GM18861 (cell line): ENCODE measurements around the gene LSP1.

Source experiments
- ATAC-seq: cut with Tn5 transposase; IDR thresholded peaks from one replicate; pipeline ENCODE4 v1.9.1; 2021; ENCODE audit not compliant: unreplicated experiment

Gene LSP1

DNA sequence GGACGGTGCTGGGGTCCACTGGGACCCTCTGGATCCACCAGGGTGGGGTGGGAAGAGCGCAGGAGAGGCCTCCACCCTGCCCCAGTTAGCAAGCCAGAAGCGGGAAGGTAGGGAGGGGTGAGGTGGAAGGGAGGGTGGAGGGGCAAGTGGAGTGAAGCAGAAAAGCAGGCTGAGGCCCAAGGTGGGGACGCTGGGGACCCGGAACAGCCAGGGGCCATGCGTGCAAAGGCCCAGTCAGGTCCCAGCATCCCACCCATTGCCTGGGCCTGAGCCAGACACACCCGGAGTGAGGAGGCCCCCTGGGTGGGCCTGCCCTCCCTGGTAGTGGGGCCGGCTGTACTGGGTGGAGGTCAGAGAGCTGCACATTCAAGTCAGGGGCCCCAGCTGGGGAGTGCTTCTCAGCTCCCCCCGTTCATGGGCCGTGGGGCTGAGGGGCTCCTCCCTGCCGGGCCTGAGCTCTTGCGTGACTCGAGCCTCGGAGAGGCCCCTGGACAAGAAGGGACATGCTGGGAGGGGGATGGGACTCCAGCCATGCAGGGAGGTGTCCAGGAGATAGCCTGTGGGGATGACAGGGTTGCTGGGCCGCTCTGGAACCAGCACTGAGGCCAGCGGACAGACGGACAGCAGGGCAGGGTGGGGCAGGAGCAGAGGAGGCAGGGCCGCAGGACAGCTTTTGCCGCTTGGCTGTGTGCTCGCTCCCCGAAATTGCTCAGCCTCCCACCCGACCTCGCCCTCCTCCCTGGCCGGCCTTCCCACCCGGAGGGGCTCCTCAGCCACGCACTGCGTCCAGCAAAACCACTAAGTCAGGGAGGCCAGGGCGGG is 74.4 kb downstream of the LSP1 start:
- ATAC-seq, result no peak

DNA sequence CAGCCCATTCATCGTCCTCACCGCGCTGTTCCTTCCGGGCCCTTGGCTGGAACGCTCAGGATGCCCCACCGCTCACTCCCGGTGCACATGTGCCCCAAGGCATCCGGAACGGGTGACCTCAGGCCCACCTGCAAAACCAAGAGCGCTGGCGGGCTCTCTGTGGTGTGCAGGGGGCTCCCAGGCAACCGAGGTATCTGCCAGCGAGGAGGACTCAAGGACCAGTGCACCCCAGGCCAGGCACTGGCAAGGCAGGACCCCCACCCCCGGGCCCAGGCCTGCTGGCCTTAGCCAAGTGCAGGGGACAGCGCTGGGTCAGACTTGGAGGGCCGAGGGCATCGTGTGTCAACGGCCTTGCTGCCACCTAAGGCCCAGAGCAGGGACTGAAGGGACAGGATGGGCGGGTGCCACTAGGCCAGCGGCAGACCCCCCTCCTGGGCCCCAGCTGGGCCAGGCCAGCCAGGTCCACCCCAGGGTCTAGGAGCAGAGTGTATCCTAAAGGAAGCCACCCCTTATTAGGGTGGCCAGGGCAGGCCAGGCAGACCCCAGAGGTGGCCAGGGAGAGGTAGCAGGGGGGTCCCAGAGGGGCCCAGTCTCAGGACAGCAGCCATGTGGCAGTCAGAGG is 75.1 kb downstream of the LSP1 start:
- no peak for ATAC-seq

DNA sequence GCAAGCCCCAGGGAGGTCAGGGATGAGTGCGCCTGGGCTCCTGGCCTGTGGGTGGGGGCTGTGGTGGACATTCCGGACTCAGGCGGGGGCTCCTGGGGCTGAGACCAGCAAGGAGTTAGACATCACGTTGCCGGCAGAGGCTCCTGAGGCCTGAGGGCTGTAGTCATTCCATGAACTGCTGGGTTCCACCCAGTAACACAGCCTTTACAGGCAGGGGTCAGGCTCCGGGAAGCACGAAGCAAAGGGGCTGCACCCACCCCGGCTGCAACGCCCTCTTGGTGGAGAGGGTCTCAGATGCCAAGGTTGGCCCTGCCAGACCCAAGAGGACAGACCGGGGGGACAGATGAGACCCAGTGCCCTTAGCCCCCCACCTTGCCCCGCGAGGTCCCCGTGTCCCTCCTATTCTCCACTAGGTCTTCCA is 75.6 kb downstream of the LSP1 start:
- ATAC-seq, result no peak

DNA sequence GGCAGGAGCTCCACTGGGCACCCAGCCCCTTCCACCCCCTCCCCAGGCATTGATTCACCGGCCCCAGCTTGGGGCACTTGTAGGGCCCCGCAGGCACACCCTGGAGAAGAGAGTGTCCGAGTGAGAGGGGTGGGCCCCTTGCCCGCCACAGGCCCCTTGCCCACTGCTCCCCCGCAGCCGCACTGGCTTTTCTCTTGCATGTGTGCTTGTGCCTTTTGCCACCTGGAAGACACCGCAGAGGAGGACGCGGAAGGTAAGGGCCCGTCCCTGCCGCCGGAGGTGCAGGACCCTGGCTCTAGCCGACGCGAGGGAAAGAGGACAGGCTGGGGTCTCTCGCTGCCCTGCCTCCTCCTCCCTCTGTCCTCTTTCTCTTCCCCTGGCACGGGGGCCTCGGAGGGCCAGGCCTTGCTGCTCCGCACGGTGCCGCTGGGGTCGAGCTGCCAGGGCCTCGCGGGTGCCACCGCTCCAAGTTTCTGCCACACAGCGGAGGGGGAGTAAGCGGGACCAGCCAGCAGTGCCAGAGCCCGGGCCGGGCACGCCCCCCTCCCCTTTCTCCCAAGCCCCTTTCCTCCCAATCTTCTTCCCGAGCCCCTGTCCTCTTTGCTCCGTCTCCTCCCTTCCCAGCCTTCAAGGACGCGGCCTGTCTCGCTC is 76.1 kb downstream of the LSP1 start:
- no peak for ATAC-seq

DNA sequence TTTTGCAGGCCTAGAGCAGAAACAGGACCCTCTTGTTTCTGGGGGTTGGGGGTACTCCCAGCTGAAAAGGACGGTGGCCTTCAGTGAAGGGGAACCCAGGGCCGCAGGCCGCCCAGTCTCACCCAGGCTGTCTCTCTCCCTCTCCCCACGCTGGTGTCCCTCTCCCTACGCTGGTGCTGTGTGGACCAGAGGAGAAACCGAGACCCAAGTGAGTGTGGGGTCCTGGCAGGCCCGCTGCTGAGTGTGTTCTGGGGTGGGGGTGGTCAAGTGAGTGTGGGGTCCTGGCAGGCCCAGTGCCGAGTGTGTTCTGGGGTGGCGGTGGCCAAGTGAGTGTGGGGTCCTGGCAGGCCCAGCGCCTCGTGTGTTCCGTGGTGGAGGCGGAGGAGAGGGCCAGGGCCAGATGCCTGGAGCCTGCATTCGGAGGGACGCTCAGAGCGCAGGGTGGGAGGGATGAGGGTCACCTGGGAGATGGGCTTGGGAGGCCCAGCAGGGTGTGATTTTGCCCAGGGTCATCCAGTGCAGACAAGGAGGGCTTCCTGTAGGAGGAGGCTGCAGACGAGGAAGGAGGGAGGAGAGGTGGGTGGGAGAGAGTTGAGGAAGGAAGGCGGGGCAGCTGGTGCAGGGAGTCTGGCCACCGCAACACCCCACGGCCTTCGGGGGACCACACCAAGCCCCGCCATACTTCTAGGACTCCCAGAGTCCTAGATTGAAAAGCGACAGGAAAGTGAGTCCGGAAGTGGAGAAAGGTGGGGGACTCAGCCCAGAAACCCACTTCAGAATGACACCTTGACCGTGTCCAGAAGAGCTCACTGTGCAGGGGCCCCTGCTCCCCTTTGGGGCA is 77.0 kb downstream of the LSP1 start:
- no peak for ATAC-seq

DNA sequence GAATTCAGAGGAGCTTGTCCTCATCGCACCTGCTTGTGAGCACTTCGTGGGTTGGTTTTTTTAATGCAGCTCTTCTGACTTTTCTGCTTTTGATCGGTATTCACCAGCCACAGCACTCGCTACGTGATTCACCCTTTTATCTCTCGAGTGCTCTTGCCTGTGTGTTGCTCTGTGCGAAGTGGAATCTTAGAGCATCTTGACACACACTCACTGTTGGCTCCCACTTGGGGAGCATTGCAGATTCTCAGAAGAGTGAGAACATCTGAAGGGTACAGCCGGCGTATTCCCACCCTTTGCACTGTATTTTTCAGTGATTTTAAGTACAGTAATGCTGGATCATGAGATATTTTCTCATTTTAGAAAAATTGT is 77.6 kb downstream of the LSP1 start:
- no peak for ATAC-seq

DNA sequence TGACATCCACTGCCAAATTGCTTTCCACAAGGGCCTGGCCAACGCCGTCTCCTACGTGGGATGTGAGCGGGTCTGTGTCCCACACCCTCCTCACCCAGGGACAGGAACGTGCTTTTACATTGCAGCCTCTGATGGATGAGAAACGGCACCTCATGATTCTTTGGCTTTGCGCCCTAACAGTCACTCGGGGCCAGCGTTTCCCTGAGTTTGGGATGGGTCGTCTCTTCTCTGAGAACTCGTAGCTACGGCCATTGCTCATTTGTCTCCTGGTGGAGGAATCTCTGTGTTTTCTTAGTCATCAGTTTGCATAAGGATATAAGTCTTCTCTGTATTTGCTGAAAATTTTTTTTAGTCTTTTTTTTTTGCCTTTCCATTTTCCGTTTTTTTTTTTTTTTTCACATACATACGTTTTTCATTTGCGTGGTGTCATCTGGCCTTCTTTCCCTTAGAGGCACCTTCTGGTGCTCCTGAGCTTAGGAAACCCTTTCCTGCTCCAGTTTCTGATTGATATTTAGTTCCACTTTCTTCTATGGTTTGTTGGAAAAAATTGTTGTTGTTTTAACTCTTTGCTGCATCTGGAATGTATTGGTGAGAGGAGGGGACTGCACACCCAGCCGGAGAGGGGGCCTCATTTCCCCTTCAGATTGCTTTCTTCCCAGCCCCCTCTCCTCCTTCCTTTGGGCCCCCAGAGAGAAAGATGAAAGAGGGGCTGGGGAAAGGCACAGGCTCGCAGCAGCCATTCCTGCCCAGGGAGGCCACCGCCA is 78.6 kb downstream of the LSP1 start:
- no peak for ATAC-seq

DNA sequence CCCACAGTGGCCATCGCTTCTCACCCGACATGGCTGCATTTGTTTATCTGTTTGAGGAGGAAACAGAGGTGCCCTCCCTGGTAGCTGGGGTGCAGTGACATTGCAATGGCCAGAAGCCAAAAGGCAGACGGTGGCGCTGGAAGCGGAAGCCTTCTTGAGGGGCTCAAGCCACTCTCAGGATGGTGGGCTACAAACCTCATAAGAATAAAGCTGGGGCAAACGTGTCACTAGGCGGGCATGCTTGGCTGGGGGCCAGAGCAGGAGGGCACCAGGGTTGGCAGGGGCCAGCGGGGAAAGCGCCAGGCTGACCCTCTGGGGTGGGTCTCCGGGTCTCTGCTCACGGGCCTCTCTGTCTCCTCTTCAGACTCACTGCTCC is 79.2 kb downstream of the LSP1 start:
- no peak for ATAC-seq

DNA sequence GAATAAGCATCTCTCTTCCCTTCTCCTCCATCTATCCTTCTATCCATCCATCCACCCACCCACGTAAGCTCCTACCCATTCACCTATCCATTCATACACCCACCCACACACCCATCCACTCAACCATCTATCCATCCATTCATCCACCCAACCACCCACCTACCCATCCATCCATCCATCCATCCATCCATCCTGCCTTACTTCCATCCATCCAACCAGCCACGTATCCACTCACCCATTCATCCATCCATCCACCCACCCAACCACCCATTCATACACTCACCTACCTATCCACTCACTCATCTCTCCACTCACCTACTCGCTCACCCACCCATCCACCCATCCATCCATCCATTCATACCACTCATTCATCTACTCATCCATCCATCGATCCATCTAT is 79.8 kb downstream of the LSP1 start:
- no peak for ATAC-seq

DNA sequence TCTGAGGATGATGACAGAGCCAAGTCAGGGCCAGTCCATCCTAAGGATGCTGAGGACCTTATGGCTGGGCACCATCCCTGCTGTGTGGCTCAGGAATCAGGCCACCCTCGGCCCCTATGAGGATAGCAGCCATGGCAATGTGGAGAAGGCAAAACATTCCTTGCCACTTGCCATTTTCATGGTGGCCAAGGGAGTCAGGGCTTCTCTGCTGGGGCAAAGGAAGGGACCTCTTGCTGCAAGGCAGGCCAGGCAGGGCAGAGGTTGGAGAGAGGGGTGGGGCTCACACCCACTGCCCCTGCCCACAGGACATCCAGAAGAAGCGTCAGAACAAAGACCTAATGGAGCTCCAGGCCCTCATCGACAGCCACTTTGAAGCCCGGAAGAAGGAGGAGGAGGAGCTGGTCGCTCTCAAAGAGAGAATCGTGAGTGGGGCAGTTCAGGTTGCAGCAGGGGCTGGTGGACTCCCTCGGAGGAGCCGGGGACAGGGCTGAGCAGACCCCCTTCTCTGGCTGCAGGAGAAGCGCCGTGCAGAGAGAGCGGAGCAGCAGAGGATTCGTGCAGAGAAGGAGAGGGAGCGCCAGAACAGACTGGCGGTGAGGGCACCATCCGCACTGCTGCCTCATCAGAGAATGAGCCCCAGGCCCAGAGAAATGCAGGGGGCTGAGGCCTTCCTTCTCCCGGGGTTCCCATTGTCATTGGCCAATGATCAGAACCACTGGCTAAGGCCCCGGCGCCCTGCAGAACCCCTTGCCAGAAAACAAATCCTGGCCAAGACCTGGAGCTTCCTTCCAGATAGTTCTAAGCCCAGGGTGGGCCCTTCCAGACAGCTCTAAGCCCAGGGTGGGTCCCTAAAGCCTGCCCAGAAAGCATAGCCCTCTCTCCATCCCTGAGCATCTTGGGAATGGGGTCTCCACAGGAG is 80.8 kb downstream of the LSP1 start:
- ATAC-seq, result no peak

DNA sequence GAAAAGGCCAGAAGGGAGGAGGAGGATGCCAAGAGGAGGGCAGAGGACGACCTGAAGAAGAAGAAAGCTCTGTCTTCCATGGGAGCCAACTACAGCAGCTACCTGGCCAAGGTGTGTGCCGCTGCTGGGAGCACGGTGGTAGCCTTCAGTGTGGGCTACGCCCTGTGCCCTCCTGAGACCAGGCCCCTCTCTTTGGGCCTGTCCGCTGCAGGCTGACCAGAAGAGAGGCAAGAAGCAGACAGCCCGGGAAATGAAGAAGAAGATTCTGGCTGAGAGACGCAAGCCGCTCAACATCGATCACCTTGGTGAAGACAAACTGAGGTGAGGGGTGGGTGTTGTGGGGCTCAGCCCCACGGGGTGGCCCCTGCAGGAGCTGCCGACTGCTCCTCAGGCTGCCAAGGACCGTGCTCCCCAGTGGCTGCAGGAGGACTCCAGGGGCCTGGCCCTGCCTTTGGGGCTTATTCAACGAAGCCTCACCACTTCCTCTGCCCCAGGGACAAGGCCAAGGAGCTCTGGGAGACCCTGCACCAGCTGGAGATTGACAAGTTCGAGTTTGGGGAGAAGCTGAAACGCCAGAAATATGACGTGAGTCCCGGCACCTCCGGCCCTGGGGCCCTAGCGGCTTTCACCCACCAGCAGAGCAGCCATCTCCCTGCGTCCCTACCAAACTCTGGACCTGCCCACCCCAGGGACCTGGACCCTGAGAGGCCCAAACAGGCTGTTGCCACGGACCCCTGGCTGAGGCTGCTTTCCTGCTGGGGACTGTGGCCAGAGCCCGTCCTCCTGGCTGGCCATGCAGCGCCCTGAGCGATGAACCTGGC is 81.7 kb downstream of the LSP1 start:
- ATAC-seq, result no peak

DNA sequence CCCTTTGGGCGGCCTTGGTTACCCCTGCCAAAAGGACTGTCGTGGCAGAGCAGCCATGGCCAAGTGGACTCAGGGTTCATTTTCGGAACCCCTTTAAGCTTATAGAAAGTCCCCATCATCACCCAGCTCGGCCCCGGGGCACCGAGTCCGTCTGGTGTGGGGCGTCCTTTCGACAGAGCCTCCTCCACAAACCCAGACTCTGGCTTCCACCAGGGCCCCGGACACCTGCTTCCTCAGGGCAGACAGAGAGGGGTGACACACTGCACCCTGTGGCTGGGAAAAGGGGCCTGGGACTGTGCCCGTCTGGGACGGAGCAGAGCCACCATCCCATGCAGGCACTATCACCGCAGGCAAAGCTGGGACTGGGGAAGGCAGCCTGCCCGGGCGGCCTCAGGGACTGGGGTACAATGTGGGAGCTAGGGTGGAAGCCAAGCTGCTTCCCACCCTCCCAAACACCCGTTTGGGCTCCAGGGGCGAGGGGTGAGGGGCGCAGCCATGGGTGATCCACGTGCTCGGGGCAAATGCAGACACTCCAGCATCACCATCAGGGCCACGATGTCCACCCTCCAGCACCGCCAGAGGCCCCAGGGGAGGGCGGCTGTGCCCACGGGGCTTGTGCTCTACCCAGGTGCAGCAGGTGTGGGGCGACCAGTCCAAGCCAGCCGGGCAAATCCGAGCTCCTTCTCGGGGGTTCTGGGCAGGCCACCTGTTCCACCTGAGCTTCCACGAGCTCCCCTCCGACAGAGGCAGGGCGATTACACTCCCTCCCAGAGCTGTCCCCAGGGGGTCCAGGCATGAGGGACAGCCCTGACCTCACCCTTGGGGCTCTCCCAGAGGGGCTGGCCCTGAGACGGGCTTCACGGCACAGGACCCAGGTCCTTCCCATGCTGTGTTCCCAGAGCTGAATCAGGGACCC is 82.5 kb downstream of the LSP1 start:
- no peak for ATAC-seq

DNA sequence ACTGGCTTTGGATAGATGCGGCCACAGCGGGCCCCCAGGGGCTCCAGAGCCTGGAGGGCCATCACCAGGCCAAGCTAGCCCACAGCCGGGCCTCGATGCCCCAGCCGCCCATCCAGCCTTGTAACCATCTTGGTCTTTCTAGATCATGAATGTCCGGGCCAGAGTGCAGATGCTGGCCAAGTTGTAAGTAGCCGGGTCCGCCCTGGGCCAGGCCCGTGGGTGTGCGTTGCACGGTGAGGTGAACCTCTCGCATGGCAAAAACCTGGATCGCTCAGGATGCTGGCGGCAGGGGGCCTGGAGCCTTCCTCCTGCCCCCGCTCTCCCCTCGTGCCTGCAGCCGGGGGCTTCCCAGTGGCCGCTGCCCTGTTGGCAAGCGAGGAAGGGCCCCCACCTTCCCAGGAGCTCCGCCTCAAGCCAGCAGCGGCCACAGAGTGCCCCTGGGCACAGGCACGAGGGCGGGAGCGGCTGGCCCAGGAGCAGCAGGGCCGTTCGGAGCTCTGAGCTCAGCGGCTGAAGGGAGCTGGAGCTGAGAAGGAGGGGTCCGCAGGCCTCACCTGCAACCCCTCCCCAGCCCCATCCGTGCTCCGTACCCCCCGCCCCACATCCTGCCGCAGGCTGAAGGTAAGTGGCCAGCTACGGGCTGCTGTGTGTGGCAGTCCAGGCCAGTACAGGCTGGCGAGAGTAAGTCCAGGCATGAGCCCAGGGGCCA is 83.3 kb downstream of the LSP1 start:
- ATAC-seq, result no peak

DNA sequence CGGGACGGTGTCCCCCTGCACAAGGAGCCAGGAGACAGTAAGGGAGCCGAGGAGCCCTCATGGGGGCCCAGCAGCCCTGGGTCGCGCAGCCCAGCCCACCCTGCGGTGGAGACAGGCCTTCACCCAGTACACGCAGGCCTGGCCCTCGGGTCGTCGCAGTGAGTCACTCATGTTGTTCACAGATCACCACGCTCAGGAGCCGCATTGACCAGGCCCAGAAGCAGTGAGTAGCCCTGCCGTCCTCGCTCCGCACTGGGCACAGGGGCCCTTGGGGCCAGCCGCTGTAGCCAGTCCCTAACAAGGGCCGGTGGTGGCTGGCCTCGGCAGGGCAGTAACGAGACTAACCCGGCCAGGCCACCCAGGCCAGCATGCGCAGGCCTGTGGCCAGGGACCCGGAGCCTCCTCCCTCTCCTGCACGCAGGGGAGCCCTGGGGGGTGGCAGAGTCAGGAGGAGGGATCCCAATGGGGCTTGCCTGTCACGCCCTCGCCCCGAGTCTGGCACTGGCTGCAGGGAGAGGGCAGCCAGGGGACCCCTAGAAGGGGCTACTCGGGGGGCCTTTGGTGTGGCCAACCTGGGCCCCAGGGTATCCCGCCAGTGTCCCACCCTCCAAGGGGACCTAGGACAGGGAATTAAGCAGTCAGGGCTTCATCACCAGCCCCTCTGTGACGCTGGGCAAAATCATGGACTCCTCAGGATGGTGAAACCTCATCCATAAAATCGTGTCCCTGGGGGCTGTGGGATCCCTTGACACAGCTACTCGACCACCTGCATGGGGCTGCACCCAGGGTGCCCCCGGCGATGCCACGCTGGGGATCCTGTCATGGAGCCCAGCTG is 84.1 kb downstream of the LSP1 start:
- ATAC-seq, result no peak

DNA sequence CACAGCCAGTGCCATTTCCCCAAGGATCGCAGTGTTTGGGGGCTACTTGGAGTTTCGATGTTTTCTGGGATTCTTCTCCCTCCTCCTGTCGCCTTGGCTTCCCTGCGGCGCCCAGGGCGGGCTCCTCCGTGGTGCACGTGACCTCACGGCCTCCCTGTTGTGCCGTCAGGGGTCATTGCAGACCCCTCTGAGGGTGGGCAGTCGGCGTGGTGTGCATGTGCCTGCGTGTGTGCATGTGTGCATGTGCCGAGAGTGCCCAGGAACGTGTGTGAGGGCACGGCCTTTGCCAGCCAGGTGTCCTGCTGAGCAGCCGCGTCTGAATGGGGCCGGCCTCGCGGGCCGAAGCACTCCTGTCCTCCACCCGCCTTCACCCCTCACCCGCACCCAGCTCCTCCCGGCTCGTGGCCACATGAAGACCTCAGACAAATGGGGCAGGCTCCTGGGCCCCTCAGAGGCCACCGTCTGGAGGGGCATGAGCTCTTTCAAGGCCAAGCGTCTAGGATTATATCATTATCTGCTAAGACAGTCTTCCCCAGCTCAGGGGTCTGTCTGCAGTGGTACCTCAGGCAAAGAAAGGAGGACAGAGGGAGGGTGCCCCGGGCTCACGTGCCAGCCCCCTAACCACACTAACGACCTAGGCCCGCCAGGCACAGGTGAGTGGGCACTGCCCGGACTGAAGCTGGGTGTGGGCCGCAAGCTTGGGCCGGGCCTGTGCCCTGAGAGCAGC is 84.9 kb downstream of the LSP1 start:
- ATAC-seq, result no peak
